ENCODE results near the gene ARHGEF28. TPM values are rescaled to one million over a fixed set of nuclear protein-coding genes. Genes with fewer than 3 reads are reported as not detected.

ARHGEF28 gene
- total RNA-seq, 1 experiment from 2014 or later = 0.57 TPM

DNA sequence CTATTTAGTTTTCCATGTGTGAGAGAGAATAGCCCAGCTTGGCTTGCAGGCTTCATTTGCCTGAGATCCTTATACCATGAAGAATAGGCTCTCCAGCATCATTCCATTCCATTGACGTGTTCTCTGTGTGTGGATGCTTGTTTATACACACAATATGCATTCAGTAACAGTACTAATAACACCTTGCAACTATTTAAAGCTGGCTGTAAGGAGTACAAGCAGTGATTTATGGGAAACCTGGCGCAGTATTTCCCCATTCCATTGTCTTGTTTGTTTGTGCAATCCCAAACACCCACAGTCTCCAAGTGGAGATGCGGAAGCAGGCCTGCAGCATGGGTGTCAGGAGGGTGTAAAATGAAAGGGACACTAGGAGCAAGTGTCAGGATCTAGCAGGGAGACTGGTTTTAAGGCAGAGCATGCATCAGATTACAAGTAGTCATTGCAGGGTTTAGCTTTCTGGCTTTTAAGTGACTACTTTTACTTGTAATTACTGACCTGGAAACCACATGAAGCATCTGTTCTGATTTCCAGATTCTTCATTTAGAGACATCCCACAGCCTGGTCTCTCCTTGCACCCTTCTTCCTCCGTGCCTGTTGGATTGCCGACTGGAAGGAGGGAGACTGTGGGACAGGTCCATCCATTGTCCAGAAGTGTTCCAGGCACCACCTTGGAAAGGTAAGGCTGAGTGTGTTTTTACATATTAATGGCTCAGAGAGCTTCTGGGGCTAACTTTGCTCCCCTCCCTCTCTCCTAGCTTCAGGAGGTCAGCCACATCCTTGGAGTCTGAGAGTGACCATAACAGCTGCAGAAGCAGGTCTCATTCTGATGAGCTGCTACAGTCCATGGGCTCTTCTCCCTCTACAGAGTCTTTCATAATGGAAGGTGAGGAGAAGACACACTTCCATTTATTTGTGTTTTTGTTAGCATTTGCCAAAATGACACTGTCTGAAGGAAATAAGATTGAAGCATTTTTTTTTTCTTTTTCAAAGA, 241.6 kb downstream of the ARHGEF28 start:
- H4K91ac ChIP-seq (ENCODE audit: insufficient read length, low read depth, low read length) = no peak overlapping the region
- DNase-seq = no peak
- no peak overlapping the region for H3K27ac ChIP-seq (ENCODE audit: insufficient read length, low read depth, low read length)
- H2BK12ac ChIP-seq (ENCODE audit: insufficient read length, low read depth, low read length) = no peak overlapping the region
- no peaks in the 10 kb centered on the region for H3K4me1 ChIP-seq (ENCODE audit: insufficient read depth, low read length)
- no peaks in the 10 kb centered on the region for H3K79me1 ChIP-seq (ENCODE audit: insufficient read depth, low read depth, low read length, poor library complexity, severe bottlenecking)
- no peak overlapping the region for H4K8ac ChIP-seq (replicated peaks; ENCODE audit: insufficient read length, low read depth, low read length)
- H3K27me3 ChIP-seq (ENCODE audit: insufficient read depth, low read length) = no peaks in the 10 kb centered on the region
- H3K4ac ChIP-seq (ENCODE audit: low read depth, low read length) = no peak overlapping the region
- no peaks in the 10 kb centered on the region for H3K79me2 ChIP-seq (ENCODE audit: insufficient read depth, low read length)
- H3K14ac ChIP-seq (ENCODE audit: insufficient read depth, low read length) = no peak overlapping the region
- no peak overlapping the region for H2BK20ac ChIP-seq (ENCODE audit: low read depth, low read length, poor library complexity, severe bottlenecking)
- TF ChIP-seq, protein P1, sequence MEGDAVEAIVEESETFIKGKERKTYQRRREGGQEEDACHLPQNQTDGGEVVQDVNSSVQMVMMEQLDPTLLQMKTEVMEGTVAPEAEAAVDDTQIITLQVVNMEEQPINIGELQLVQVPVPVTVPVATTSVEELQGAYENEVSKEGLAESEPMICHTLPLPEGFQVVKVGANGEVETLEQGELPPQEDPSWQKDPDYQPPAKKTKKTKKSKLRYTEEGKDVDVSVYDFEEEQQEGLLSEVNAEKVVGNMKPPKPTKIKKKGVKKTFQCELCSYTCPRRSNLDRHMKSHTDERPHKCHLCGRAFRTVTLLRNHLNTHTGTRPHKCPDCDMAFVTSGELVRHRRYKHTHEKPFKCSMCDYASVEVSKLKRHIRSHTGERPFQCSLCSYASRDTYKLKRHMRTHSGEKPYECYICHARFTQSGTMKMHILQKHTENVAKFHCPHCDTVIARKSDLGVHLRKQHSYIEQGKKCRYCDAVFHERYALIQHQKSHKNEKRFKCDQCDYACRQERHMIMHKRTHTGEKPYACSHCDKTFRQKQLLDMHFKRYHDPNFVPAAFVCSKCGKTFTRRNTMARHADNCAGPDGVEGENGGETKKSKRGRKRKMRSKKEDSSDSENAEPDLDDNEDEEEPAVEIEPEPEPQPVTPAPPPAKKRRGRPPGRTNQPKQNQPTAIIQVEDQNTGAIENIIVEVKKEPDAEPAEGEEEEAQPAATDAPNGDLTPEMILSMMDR (conservative IDR thresholded peaks at IDR 0.05) = no peak
- no peak overlapping the region for H3T11ph ChIP-seq (ENCODE audit: low read length)
- no peak overlapping the region for H4K5ac ChIP-seq (ENCODE audit: insufficient read length, low read depth, low read length)
- H2BK15ac ChIP-seq (ENCODE audit: low read depth, low read length) = no peak overlapping the region
- no peaks in the 10 kb centered on the region for H3K9me3 Mint-ChIP-seq
- no peak overlapping the region for H3K23ac ChIP-seq (ENCODE audit: insufficient read length, low read depth, low read length)
- H3K4me3 Mint-ChIP-seq = no peak overlapping the region
- no peak overlapping the region for H2BK120ac ChIP-seq (ENCODE audit: low read depth, low read length, poor library complexity, severe bottlenecking)
- no peak overlapping the region for H2AFZ ChIP-seq (ENCODE audit: low read length)
- H3K9ac ChIP-seq (ENCODE audit: extremely low read depth, insufficient read length, low read length) = no peak overlapping the region
- no peaks in the 10 kb centered on the region for H4K20me1 ChIP-seq (ENCODE audit: control insufficient read depth, insufficient read depth, insufficient read length)
- H2BK5ac ChIP-seq (ENCODE audit: insufficient read length, low read length) = no peak overlapping the region
- no peak overlapping the region for H2AK5ac ChIP-seq (ENCODE audit: insufficient read length, low read length)
- no peaks in the 10 kb centered on the region for H3K9me3 ChIP-seq (ENCODE audit: control insufficient read depth, low read depth, low read length)
- H3K4me2 ChIP-seq (ENCODE audit: insufficient read depth, insufficient read length, low read length) = no peak overlapping the region
- no peak overlapping the region for H3K27ac Mint-ChIP-seq
- no peak overlapping the region for H3K56ac ChIP-seq (ENCODE audit: insufficient read length, low read depth, low read length)
- H3K27me3 Mint-ChIP-seq (ENCODE audit: low read depth) = no peaks in the 10 kb centered on the region
- no peaks in the 10 kb centered on the region for H3K23me2 ChIP-seq (ENCODE audit: insufficient read length, low read depth, low read length, poor library complexity, severe bottlenecking)
- H3K36me3 Mint-ChIP-seq (ENCODE audit: insufficient read depth in 1 of 3, low read depth in 3 of 3) = no peaks in the 10 kb centered on the region
- H3K4me1 Mint-ChIP-seq = peaks cover 0 to 5% of the 10 kb centered on the region in 2 experiments; a peak in 3 of 4 replicates
- no CpG with 5 or more reads among the region's 5 CpGs for WGBS (ENCODE audit: extremely low coverage, insufficient read length, low lambda C conversion rate)
- no peak overlapping the region for H3K18ac ChIP-seq (ENCODE audit: insufficient read length, low read depth, low read length)
